Activated T-helper 2 cell treated with anti-CD3 and anti-CD28 coated beads, Interferon-gamma antibody, Interleukin-2, Interleukin-4, amounts not matched to agents 10 μg/mL and 5 μg/mL and 100 μg/mL, durations not matched to agents 14 hours and 24 hours and 36 hours (primary cell): Measurements from ENCODE around the gene CYP4V2. TPM values are rescaled to one million over a fixed set of nuclear protein-coding genes. Genes with fewer than 3 reads are reported as not detected.
"Not testable (repeated sequence)": the region's sequence is repeated elsewhere in the genome, so short reads cannot be mapped to it uniquely, and the experiment has no call there.

Source experiments
- DNase-seq: peaks from one replicate; pipeline ENCODE4 v3.0.0; 2021; ENCODE audit warnings: low spot score
- H3K27ac Mint-ChIP-seq: one replicate; pipeline ENCODE4 v1.8.0; 2021; ENCODE audit warnings: mixed read lengths
- H3K27me3 Mint-ChIP-seq: one replicate; pipeline ENCODE4 v1.8.0; 2021; ENCODE audit warnings: low read depth, mixed read lengths
- H3K36me3 Mint-ChIP-seq: one replicate; pipeline ENCODE4 v1.8.0; 2021; ENCODE audit warnings: low read depth, mixed read lengths
- H3K4me1 Mint-ChIP-seq: one replicate; pipeline ENCODE4 v1.8.0; 2021; ENCODE audit warnings: low read depth, mixed read lengths
- H3K4me3 Mint-ChIP-seq: one replicate; pipeline ENCODE4 v1.8.0; 2021; ENCODE audit warnings: low read depth, mild to moderate bottlenecking, moderate library complexity, mixed read lengths
- H3K9me3 Mint-ChIP-seq: one replicate; pipeline ENCODE4 v1.8.0; 2021; ENCODE audit warnings: mixed read lengths
- intact Hi-C: fragments of 100-400 bp; cut with micrococcal nuclease; formaldehyde crosslinking; loops from one replicate; pipeline ENCODE4 v1.15.1; 2023
- total RNA-seq: library from RNA; stranded (reverse); gene quantifications from 2 replicates; pipeline ENCODE4 v1.2.3, GENCODE V29; 2022

CYP4V2 gene
- total RNA-seq, 1 donor from 2014 or later, result 8.9 TPM

- Mint-ChIP-seq H3K4me1 (no peaks in the 10 kb centered on the region), H3K36me3 (no peaks in the 10 kb centered on the region), H3K27me3 (no peaks in the 10 kb centered on the region), H3K27ac (no peak overlapping the region), H3K4me3 (no peak overlapping the region), H3K9me3 (peaks cover 12% of the 10 kb centered on the region)
- intact Hi-C loops, result no loop called here
- no peak for DNase-seq
Measured at GRCh38 chr4:186226521-186227189, 35.3 kb downstream of the CYP4V2 start.

GRCh38 chr4:186227221-186227620 is 35.9 kb downstream of the CYP4V2 start, which contains the start of gene KLKB1:
Gene KLKB1 (plus strand): TSS chr4:186227507. CDS start chr4:186228196, 689 bp downstream.
- no peak within 1 kb of the TSS for H3K4me3 Mint-ChIP-seq
- no peaks in the 10 kb centered on the region for H3K36me3 Mint-ChIP-seq
- H3K27me3 Mint-ChIP-seq, result no peaks in the 10 kb centered on the region
- intact Hi-C loops, result no loop called here
- no peak for DNase-seq
- H3K4me1 Mint-ChIP-seq, result no peaks in the 10 kb centered on the region
- peaks cover 12% of the 10 kb centered on the region for H3K9me3 Mint-ChIP-seq
- no peak within 1 kb of the TSS for H3K27ac Mint-ChIP-seq

GRCh38 chr4:186227744-186228513 is 36.6 kb downstream of the CYP4V2 start:
- Mint-ChIP-seq H3K9me3 (peaks cover 10% of the 10 kb centered on the region), H3K36me3 (no peaks in the 10 kb centered on the region), H3K4me3 (no peak overlapping the region), H3K27me3 (no peaks in the 10 kb centered on the region), H3K4me1 (no peaks in the 10 kb centered on the region), H3K27ac (no peak overlapping the region)
- DNase-seq, result no peak
- intact Hi-C loops, result no loop called here

- intact Hi-C loops, result no loop called here
- no peak overlapping the region for H3K27ac Mint-ChIP-seq
- no peak for DNase-seq
- no peaks in the 10 kb centered on the region for H3K4me1 Mint-ChIP-seq
- H3K9me3 Mint-ChIP-seq, result peaks cover 7% of the 10 kb centered on the region
- no peaks in the 10 kb centered on the region for H3K36me3 Mint-ChIP-seq
- H3K4me3 Mint-ChIP-seq, result no peak overlapping the region
- H3K27me3 Mint-ChIP-seq, result no peaks in the 10 kb centered on the region
Measured at GRCh38 chr4:186228514-186228894, 37.1 kb downstream of the CYP4V2 start.

GRCh38 chr4:186234367-186234766 is 43.0 kb downstream of the CYP4V2 start:
- no peak overlapping the region for H3K27ac Mint-ChIP-seq
- no peaks in the 10 kb centered on the region for H3K36me3 Mint-ChIP-seq
- intact Hi-C loops, result no loop called here
- H3K27me3 Mint-ChIP-seq, result no peaks in the 10 kb centered on the region
- H3K4me1 Mint-ChIP-seq, result no peaks in the 10 kb centered on the region
- no peak for DNase-seq
- no peaks in the 10 kb centered on the region for H3K9me3 Mint-ChIP-seq
- no peak overlapping the region for H3K4me3 Mint-ChIP-seq

GRCh38 chr4:186236126-186236525 is 44.8 kb downstream of the CYP4V2 start:
- no peak overlapping the region for H3K4me3 Mint-ChIP-seq
- no peak overlapping the region for H3K27ac Mint-ChIP-seq
- H3K9me3 Mint-ChIP-seq, result no peaks in the 10 kb centered on the region
- no peaks in the 10 kb centered on the region for H3K36me3 Mint-ChIP-seq
- H3K4me1 Mint-ChIP-seq, result no peaks in the 10 kb centered on the region
- no peaks in the 10 kb centered on the region for H3K27me3 Mint-ChIP-seq
- intact Hi-C loops, result no loop called here
- DNase-seq, result no peak

- Mint-ChIP-seq H3K9me3 (no peaks in the 10 kb centered on the region), H3K36me3 (no peaks in the 10 kb centered on the region), H3K27me3 (no peaks in the 10 kb centered on the region), H3K27ac (no peak overlapping the region), H3K4me1 (no peaks in the 10 kb centered on the region), H3K4me3 (no peak overlapping the region)
- DNase-seq, result no peak
- intact Hi-C loops, result no loop called here
Measured at GRCh38 chr4:186240452-186240847, 49.1 kb downstream of the CYP4V2 start.

- no peaks in the 10 kb centered on the region for H3K4me1 Mint-ChIP-seq
- H3K4me3 Mint-ChIP-seq, result no peak overlapping the region
- intact Hi-C loops, result no loop called here
- H3K36me3 Mint-ChIP-seq, result no peaks in the 10 kb centered on the region
- H3K27ac Mint-ChIP-seq, result no peak overlapping the region
- DNase-seq, result no peak
- no peaks in the 10 kb centered on the region for H3K27me3 Mint-ChIP-seq
- no peaks in the 10 kb centered on the region for H3K9me3 Mint-ChIP-seq
Measured at GRCh38 chr4:186240848-186241491, 49.6 kb downstream of the CYP4V2 start.

GRCh38 chr4:186241616-186242015 is 50.2 kb downstream of the CYP4V2 start:
- H3K4me3 Mint-ChIP-seq, result no peak overlapping the region
- no peak for DNase-seq
- H3K27ac Mint-ChIP-seq, result no peak overlapping the region
- no peaks in the 10 kb centered on the region for H3K36me3 Mint-ChIP-seq
- no peaks in the 10 kb centered on the region for H3K27me3 Mint-ChIP-seq
- intact Hi-C loops, result no loop called here
- no peaks in the 10 kb centered on the region for H3K9me3 Mint-ChIP-seq
- H3K4me1 Mint-ChIP-seq, result no peaks in the 10 kb centered on the region

- H3K27ac Mint-ChIP-seq, H3K9me3 Mint-ChIP-seq, H3K4me3 Mint-ChIP-seq, H3K4me1 Mint-ChIP-seq, H3K36me3 Mint-ChIP-seq, H3K27me3 Mint-ChIP-seq, intact Hi-C loops, DNase-seq: not testable (repeated sequence)
Measured at GRCh38 chr4:186242031-186242430, 50.7 kb downstream of the CYP4V2 start.

- Mint-ChIP-seq H3K4me3 (no peak overlapping the region), H3K4me1 (no peaks in the 10 kb centered on the region), H3K27me3 (no peaks in the 10 kb centered on the region), H3K36me3 (no peaks in the 10 kb centered on the region), H3K9me3 (no peaks in the 10 kb centered on the region), H3K27ac (no peak overlapping the region)
- DNase-seq, result no peak
- intact Hi-C loops, result no loop called here
Measured at GRCh38 chr4:186243331-186243730, 52.0 kb downstream of the CYP4V2 start.

- Mint-ChIP-seq H3K36me3 (no peaks in the 10 kb centered on the region), H3K27ac (no peak overlapping the region), H3K9me3 (no peaks in the 10 kb centered on the region), H3K4me3 (no peak overlapping the region), H3K27me3 (no peaks in the 10 kb centered on the region), H3K4me1 (no peaks in the 10 kb centered on the region)
- intact Hi-C loops, result no loop called here
- DNase-seq, result no peak
Measured at GRCh38 chr4:186244835-186245234, 53.5 kb downstream of the CYP4V2 start.
